CD4-positive, alpha-beta T cell treated with Interleukin-2 at 100 ng/mL for 4 hours (primary cell): ENCODE data around the gene CD8B.
"Not testable (repeated sequence)": the region's sequence is repeated elsewhere in the genome, so short reads cannot be mapped to it uniquely, and the experiment has no call there.

Experiments
- DNase-seq: peaks from one replicate; pipeline ENCODE4 v3.0.0-alpha.2; 2020; ENCODE audit warnings: low spot score

Gene CD8B

DNA sequence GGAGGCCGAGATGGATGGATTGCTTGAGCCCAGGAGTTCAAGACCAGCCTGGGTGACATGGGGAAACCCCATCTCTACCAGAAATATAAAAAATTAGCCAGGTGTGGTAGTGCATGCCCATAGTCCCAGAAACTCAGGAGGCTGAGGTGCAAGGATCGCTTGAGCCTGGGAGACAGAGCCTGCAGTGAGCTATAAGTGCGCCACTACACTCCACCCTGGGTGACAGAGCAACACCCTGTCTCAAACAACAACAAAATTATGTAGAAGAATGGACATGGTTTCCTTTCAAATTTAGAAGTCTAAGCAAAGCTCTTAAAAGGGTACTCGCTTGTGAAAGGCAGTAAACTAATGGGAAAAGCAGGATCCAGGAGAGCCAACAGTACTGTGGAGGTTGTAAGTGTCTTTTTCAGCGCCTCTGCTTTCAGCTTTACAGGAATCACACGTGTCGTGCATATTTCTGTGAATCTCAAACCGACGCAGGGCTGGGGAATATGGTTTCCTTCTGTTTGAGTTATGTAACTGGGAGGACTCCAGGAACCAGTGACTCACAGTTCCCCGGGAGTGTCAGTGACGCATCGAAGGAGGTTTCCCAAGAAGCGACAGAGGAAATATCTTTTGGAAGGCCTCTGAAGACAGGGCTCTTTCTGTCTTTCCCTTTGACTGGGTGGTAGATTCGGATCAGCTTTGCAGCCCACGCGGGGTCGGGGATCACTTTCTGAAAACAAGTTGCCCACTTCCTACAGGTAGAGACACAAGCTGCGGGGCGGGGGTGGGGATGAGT, 24.6 kb downstream of the CD8B start:
- peak; percentile 84 for DNase-seq

DNA sequence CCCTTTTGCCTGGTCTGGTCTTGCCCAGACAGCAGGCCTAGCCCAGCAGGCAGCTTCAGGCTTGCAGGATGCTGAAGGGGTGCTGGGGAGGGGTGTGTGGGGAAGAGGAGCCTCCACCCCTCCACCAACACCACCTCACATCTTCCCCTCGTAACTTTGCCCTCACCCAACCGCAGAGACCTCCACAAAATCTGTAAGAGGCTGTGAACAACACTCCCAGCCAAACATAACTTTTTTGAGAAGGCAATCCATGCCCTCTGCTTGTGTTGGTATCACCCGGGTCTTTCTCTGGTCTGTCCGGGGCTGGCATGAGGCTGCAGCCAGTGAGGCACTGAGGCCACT, 26.2 kb downstream of the CD8B start:
- DNase-seq, result not testable (repeated sequence)

DNA sequence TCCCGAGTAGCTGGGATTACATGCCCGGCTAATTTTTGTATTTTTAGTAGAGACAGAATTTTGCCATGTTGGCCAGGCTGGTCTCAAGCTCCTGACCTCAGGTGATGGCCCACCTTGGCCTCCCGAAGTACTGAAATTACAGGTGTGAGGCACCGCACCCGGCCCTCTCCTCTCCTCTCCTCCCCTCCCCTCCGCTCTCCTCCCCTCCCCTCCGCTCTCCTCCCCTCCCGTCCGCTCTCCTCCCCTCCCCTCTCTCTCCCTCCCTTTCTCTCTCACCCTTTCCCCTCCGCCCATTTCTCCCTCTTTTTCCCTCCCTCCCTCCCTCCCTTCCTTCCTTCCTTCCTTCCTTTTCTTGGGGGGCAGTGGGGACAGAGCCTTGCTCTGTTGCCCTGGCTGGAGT, 28.4 kb downstream of the CD8B start:
- no peak for DNase-seq

DNA sequence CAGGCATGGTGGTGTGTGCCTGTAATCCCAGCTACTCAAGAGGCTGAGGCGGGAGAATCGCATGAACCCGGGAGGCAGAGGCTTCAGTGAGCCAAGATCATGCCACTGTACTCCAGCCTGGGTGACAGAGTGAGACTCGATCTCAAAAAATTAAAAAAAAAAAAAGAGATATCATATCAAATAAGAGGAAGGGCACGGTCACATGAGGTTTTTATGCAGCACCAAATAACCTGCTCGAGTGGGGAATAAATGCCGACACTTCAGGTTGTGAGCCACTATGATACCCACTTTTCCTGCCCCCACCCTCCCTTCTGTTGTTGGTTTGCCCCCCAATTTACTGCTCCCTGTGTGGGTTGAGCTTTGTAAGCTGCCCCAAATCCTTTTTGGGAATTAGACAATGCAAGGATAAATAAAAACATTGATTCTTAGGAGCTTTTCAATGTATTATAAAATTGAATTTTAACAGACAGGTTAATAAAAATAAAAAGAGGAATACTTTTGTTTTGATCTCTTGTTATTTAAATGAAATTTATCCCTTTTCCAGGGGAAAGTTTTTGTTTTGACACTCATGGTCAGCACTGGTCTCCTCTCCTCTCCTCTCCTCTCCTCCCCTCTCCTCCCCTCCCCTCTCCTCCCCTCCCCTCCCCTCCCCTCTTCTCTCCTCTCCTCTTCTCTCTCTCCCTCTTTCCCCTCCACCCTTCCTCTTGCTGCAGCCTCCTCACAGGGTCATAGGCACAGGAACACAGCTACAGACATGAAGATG, 29.2 kb downstream of the CD8B start:
- no peak for DNase-seq

DNA sequence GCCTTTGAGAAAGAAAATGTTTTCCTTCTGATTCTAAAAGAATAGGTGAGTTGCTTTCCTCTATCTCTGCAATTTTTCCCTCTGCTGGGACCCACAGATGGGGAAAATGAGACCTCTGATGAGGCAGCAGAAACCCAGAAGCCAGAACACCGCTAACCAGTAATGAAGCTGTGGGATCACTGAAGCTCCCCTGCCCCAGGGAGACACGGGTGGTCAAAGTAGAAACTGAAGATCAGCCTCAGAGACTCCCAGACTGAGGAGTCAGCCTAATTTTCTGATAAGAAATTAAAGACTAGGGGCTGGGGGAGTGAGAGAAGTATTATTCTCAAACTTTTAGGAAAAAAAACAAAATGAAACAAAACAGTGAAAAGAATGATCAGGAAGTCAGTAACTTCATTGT, 30.1 kb downstream of the CD8B start:
- DNase-seq, result no peak

DNA sequence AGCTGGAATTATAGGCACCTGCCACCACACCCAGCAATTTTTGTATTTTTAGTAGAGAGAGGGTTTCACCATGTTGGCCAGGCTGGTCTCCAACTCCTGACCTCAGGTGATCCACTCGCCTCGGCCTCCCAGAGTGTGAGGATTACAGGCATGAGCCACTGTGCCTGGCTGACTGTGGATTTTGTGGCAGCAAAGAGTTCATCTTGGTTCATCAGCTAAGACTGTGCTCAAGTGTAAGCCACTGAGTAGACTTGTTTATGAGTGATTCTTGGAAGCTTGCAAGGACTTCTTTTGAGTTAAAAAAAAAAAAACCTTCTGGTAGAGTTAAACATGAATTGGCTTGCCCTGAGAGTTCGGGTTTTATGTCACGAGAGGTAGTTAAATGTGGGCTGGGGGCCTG, 34.7 kb downstream of the CD8B start:
- peak; percentile 51 for DNase-seq

DNA sequence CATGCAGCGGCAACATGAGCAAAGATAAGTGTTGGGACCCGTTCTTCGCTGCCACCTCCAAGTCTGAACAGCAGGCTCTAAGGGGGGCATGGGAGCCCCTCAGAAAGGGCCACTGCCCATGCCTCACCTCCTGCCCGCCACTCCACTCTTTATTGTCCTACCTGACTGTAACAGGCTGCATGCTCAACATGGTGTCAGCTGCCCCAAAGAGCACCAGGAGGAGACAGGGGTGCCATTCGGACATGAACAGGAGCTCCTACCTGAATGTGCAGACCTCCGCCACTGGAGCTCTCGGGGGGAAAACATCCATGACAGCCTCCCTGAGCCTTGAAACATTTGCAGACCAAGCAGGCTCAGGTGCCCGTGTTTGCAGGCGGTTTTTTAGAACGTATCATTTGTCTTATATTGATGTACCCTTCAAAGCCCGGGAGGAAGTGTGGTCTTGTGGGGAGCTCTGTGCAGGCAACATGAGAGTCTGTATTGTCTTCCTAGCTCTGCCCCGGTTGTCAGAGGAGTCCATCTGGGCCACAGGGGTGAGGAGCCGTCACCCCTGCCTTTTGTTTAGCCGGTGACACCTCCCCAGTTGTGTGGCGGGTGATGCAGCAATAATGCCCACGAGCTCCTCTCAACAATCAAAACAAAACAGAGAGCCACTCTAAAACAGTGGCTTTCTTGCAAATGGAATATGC, 35.8 kb downstream of the CD8B start:
- peak; percentile 82 for DNase-seq

DNA sequence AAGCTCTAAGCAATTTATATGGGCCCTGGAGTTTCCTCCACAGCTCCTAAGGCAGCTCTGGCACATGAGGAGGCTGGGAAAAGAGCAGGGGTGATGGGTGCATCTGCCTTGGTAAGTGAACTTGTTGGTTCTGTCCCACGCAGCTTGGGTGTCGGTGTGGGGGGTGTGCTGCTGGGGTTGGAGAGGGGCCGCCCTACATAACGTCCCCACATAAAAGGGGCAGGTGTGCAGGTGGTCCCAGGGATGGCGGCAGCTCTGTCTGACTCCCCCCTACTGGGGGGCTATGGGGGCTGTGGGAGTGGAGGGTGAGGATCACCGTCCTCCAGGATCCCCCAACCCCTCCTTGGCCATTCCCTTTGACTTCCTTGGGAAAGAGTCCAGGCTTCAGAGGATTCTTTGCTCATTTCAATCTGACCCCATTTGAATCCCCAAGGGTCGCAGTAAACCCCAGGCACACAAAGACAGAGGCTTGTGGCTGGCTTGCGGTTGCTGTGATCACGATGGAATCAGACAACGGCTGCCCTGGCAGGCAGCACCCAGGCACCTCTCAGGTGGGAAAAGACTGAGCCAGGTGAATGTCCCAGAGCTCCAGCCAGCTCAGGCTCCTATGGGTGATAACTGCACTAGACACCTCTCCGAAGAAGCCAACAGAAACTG, 36.5 kb downstream of the CD8B start:
- DNase-seq, result peak; percentile 32

DNA sequence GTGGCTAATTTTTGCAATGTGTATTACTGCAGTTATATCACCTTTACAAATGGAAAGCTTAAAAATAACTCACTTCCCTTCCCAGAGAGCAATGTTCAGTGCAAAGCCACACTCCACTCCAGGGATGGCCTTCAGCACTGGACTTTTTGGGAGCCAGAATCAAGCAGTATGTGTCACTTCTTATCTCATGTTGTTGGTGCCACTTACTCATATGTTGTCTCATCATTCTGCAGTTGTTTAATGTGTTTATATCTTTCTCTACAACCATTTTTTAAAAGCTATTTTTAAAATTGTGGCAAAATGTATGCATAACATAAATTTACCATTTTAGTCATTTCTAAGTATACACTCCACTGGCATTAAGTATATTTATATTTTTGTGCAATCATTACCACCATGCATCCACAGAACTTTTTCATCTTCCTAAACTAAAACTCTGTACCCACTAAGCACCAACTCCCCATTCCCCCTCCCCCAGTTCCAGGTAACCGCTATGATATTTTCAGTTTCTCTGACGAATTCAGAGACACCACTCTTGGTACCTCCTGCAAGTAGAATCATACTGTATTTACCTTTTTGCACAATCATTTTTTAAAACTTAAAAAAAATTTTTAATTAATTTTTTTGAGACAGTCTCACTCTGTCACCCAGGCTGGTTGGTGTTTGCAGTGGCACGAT, 38.9 kb downstream of the CD8B start:
- peak; percentile 41 for DNase-seq

DNA sequence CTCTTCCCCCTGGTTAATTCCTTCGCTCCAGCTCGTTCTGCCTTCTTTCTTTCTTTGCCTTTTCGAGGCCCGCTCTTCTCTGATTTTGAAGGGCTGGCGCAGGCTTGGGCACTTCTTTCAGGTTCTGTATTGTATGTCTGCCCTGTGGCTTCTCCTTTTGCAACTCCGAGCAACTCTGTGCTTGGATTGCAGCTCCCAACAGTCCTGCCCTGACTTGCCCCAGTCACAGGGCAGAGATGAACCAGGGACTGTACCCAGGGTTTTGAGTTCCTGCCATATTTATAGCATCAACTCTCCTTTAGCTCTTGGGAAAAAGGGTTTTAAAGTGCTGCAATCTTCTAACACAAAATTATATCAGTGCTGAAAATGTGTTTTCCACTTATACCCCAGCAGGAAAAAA, 39.8 kb downstream of the CD8B start:
- DNase-seq, result no peak

DNA sequence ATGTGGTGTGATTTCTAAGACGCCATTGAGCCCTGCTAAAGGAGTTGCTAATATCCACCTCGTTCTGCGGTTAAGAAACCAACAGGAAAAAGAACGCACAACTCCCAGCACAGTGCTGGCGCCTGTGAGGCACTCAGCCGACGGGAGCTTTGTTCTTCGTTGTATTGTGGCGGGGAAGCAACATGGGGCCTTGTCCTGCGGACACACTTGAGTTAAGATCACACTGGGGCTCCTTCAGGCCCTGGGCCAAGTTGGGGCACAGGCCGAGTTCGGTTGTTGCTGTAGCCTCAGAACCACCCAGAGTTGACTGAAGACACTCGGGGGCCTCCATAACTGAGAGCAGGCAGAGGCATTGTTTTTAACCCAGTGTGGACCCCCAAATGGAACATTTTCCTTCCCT, 40.4 kb downstream of the CD8B start:
- DNase-seq, result no peak

DNA sequence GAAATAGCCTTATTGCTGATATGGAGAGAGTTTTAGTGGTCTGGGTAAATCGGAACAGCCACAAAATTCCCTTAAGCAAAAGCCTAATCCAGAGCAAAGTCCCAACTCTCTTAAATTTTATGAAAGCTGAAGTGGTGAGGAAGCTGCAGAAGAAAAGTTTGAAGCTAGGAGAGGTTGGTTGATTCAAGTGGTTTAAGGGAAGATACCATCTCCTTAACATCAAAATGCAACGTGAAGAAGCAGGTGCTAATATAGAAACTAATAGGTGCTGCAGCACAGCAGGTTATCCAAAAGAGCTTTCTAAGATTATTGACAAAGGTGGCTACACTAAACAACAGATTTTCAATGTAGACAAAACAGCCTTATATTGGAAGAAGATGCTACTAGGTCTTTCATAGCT, 42.7 kb downstream of the CD8B start:
- DNase-seq, result no peak

DNA sequence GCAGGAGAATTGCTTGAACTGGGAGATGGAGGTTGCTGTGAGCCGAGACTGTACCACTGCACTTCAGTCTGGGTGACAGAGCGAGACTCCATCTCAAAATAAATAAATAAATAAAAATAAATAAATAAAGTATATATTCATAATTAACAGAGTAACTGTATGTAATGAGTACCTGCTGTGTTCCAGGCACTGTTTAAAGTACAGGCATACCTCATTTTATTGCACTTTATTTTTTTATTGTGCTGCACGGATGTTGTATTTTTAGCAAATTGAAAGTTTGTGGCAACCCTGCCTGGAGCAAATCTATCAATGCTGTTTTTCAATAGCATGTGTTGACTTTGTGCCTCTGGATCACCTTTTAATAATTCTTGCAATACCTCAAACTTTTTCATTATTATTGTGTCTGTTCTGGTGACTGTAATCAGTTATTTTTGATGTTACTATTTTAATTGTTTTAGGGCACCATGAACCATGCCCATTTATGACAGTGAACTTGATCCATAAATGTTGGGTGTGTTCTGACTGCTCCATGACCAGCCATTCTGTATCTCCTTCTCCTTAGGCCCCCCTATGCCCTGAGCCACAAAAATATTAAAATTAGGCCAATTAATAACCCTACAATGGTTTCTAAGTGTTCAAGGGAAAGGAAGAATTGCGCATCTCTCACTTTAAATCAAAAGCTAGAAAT, 43.4 kb downstream of the CD8B start:
- no peak for DNase-seq

DNA sequence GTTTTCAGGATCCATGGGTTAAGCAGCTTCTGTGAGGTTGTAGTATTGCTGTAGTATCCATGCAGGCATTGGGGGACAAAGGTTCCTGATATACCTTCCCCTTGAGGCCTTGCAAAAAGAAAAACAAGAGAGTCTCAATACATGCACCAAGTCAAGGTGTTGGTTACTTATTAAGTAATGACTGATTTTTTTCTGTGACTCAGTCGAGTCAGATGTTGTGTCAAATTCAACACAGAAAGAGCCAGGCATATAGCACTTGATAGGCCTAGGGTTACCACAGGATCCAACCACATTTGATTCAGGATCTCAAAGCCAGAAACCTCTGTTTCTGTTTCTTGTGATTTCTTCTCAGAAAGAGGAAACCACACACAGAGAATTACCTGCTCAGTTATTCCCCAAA, 46.1 kb downstream of the CD8B start:
- DNase-seq, result peak; percentile 54

DNA sequence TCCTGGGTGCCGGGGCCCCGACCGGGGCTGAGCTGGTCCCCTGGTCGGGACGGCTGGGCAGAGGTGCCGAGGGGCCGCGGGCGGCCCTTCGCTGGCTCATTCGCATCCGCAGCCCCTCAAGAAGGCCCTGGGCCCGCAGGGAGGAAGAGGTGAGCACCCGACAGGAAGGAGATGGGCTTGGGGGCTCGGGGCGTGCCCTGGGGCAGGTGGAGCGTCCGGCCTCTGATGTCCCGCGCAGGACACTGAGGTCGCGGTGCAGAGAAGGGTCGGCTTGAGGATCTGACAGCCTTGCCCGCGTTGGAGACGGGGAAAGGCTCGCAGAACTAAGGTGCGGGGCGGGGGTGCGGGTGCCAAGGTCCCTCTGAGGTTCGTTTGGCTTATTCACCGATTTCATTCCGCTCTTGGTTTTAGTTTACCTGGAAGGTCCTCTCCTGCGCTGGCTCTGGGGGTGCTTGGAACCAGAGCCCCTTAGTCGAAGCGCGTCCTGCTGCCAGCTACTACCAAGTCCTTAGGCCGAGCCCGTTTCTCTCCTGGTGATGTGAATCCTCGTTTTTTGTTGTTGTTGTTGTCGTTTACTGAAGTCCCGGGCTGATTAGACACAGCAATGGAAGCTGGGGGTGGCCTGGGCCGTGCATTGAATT, 52.1 kb downstream of the CD8B start:
- no peak for DNase-seq

DNA sequence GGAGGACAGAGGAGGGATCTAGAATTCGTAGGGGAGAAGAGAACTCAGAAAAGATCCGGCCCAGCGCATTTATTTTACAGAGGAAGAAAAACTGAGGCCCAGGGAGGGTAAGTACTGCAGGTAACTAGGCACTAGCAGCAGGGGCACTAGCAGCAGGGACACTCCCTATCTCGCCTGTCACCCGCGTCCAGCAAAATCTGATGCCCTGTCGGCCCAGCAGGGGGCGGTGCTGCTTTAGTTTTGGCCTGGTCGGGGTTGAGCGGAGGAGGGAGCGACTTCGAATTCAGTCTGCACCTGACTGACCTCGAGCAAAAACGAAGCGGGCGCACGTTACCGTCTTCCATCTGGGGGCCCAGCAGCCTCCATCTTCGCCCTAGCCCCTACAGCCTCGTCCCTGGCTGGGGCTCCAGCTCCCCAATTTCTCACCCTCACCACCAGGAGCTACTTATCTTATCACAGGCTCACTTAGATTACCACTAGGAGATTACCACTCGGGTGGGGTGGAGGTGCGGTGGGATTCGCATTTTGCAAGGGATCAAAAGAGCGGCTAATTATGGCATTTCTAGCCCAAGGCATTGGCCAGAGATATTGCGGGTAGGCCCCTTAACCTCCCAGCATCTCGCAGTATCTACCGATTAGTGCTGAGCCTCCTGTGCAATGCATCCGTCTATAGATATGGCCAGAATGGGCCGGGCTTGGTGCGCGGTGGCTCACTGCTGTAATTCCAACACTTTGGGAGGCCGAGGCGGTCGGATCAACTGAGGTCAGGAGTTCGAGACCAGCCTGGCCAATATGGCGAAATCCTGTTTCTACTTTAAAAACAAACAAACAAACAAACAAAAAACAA, 53.1 kb downstream of the CD8B start:
- DNase-seq, result peak; percentile 96

DNA sequence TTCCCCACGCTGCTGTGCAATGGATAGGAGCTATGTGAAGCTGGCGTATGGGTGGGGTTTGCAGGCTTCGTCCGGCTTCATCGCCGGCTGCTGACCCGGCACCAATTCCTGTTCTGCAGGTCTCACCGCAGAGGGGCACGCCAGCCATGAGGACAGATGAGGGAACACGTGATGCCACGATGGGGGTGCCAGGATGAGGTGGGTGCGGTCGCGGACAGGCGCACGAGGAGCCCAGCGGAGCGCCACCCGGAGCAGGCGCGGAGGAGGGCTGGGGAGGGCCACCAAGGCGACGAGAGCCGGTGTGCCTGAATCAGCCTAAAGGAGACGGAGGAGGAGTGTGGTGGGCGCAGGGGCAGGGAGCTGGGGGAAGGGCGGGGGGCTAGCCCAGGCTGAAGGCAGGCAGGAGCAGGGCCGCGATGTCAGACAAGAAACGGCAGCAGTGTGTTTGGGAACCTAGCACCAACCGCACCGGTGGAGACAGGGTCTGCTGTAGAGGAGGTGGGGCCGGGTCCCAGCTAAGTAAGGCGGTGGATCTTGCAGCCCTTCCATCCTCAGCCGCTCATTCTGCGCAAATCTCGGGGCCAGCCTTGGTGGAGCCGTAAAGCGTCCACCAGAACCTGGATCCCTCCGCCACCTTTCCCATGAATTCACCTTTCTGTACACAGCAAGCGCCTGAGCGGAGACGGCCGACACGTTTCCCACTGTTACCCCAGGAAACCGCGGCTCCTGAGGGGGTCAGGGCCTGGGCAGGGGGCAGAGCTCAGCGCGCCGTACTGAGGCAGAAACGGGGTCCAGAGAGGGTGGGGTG, 54.0 kb downstream of the CD8B start:
- peak; percentile 69 for DNase-seq

DNA sequence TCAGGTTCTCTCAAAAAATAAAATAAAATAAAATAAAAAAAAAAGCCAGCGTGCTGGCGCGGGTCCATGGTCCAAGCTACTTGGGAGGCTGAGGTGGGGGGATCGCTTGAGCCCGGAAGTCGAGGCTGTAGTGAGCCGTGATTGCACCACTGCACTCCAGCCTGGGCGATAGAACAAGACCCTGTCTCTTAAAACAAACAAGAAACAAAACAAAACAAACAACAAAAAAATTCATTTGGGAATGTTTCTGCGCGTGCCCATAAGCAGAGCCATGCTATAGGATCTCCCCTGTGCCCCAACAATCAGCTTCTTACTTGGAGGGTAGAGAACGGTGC, 54.6 kb downstream of the CD8B start:
- DNase-seq, result no peak
